ENCODE data around the gene ANTXRL.
"Not testable (repeated sequence)": the region's sequence is repeated elsewhere in the genome, so short reads cannot be mapped to it uniquely, and the experiment has no call there.

GRCh38 chr10:46377651-46378050 lies 90.9 kb downstream of the ANTXRL start:
- TF ChIP-seq CTCF (IDR thresholded peaks at IDR 0.05); FOSL2 (IDR thresholded peaks at IDR 0.05; ENCODE audit: borderline replicate concordance, low read depth); SIN3A (IDR thresholded peaks at IDR 0.05; ENCODE audit: borderline replicate concordance, low read depth, low read length); MAX (IDR thresholded peaks at IDR 0.05; ENCODE audit: low read depth); EP300 (IDR thresholded peaks at IDR 0.05; ENCODE audit: borderline replicate concordance in 1 of 2, low read depth in 1 of 2, low read length in 1 of 2); EZH2phosphoT487 (IDR thresholded peaks at IDR 0.05; ENCODE audit: borderline replicate concordance, low read depth); RAD21 (IDR thresholded peaks at IDR 0.05; ENCODE audit: low read length); NRF1 (IDR thresholded peaks at IDR 0.05; ENCODE audit: low read depth, low read length); NFIC (IDR thresholded peaks at IDR 0.05; ENCODE audit: borderline replicate concordance); TCF12 (IDR thresholded peaks at IDR 0.05); ZBTB33 (IDR thresholded peaks at IDR 0.05; ENCODE audit: borderline replicate concordance, low read depth); RFX5 (IDR thresholded peaks at IDR 0.05; ENCODE audit: low read length); USF1 (IDR thresholded peaks at IDR 0.05; ENCODE audit: borderline replicate concordance, low read depth): not testable (repeated sequence)
